HG03558 (cell line): ENCODE data around the gene KIF3B.

Experiments used
- ATAC-seq: cut with Tn5 transposase; IDR thresholded peaks from one replicate; pipeline ENCODE4 v1.9.1; 2021; ENCODE audit warnings: moderate number of reproducible peaks; ENCODE audit not compliant: unreplicated experiment; ENCODE audit errors: extremely low read depth

Gene KIF3B

DNA sequence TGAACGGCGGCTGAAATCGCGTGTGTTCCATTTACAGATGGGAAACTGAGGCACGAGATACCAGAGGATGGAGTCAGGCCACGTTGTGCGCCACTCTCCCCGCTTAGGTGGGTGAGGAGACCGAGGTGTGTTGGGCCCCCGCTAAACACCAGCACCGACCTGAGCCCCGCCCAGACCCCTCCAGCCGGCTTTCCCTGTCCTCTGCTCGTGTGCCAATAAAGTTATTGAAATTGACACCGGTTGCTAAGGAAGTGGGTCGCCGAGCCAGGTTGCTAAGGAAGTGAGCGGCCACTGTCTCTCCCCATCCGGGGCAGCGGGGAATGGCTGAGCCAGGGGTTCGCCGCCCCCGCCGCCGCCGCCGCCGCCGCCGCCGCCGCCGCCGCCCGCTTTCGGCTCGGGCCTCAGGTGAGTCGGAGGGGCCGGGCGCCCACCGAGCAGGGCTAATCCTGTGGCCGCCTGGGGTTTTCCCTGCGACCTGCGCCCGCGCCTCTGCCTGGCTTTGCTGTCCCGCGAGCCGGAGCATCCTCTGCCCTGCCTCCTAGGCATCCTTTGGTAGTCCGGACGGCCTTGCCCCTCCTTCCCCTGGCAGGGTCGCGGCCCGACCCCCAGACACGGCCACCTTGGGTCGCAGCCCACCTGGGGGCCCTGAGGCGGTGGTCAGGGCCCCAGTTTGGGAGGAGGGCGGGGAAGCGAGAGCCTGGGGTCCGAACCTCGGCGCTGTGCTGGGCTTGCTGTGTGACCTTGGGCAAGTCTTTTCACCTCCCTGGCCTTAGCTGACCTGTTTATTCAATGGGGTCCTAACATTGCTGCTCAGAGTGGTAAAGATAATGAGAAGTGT is at the start of gene KIF3B:
Gene KIF3B (plus strand): TSS at position 291 of the 838 bp plus-strand sequence. CDS start 32,127 bp downstream, outside the sequence.
- ATAC-seq: no peak

DNA sequence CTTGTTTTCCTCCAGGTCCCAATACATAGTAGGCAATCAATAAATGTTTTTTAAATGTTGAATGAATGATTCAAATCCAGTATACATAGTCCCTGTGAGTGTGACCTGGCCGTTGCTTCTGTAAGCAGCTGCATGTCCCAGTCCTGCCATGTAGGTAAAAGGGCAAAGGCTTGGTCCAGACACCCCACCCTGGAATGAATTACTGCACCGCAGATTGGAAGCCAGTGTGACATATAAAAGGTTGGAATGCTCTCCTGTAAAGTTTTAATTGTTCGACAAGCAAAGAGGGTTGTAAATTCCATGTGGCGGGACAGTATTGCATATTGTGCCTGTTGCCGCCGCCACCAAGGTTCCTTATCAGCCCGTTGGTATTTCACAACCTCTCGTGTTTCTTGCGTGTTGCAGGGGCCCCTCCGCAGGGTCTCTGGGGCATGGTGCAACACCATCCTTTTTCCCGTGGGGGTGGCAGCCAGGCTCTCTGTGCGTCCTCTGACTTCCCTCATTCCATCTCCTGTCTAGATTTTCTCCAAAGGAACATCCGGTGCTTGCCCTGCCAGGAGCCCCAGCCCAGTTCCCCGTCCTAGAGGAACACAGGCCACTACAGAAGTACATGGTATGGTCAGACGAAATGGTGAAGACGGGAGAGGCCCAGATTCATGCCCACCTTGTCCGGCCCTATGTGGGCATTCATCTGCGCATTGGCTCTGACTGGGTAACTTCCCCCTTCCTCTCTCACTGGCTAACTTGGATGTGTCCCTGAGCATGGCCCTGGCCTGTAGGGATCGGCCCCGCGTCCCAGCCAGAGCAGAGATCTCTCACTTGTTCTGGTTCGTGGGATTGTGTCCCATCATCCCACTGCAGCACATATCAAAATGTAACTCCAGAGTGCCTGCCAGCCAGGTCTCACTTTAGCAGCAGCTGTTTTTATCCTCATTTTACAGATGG is 49.4 kb upstream of the KIF3B start:
- ATAC-seq: no peak

DNA sequence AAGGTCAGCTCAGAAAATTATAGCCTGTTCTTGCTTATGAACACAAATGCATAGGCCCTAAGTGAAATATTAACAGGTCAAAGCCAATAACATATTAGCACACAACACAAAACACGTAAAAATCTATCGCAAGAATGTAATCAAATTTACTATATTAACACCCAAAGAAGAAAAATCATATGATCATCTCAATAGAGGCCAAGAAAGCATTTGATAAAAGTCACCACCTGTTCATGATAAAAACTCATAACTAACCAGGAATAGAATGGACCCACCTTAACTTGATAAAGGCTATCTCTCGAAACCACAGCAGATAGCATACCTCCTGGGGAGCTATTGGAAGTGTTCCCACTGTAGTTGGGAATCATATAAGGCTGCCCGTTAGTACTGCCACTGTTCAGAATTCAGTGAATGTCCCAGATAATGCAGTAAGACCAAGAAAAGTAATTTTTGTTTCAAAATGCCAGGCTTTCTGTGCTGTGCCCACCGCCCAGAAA is 48.2 kb upstream of the KIF3B start:
- ATAC-seq: no peak

DNA sequence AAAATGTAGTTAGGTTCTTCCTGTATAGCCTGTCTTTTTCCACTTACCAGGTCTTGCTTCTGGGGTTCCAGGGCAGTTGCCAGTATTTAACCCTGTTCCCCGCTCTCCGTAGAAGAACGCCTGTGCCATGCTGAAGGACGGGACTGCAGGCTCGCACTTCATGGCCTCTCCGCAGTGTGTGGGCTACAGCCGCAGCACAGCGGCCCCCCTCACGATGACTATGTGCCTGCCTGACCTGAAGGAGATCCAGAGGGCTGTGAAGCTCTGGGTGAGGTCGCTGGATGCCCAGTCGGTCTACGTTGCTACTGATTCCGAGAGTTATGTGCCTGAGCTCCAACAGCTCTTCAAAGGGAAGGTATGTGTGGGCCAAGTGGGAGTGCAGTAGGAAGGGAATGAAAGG is 46.7 kb upstream of the KIF3B start:
- ATAC-seq: no peak

DNA sequence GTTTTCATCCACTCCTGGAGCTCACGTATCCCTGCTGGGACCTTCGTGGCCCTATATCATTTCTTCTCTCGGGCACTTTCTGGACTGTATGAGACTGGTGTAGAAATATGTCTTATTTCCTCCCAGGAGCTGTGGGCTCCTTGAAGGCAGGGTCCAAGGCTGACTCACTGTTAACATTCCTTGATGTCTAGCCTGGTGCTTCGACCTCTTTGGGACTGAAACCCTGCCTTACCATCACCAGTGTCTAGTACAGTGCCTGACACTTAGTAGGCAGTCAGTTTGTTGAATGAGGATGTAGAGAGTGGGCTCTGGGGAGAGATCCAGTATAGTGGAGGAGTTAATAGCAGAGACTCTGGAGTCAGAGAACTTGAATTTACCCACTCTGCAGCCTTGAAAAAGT is 46.2 kb upstream of the KIF3B start:
- no peak for ATAC-seq

DNA sequence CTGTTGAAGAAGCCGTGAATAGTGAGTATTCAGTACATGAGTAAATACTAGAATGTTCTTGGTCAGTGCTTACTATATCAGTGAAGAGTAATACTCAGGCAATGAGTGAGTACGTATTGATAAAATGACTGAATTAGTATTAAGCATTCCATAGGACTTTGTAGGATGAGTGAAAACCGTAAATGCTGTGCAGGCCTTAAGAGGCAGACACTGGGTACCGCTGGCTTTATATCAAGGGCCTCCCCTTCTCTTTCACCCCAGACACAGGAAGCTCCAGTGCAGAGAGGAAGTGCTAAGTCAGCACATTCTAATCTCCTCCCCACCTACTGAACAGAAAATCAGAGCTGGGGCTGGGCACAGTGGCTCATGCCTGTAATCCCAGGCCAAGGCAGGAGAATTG is 45.6 kb upstream of the KIF3B start:
- no peak for ATAC-seq

DNA sequence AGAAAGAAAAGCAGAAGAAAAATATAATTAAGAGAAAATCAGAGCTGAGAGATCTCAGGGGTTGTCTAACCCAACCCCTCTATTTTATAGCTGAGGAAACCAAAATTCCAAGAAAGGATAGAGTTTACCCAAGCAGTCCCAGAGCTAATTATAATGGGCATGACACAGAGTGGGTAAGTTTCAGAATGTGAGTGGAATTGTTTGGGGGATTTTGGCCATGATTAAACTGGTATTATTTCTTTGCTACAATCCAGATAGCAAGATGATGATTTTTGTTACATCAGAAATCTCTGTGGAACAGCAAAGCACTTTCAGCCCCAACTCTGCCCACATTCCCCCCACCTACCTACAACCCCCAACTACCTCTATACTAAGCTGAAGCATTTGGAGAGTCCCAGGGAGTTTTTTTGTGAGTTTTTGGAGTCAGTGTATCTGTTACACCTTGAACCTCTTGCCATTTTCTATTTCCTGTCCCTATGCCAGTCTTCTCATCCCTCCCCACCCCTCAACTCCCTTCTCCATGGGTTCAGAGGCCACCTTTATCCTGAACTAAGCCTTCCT is 45.0 kb upstream of the KIF3B start:
- ATAC-seq: no peak

DNA sequence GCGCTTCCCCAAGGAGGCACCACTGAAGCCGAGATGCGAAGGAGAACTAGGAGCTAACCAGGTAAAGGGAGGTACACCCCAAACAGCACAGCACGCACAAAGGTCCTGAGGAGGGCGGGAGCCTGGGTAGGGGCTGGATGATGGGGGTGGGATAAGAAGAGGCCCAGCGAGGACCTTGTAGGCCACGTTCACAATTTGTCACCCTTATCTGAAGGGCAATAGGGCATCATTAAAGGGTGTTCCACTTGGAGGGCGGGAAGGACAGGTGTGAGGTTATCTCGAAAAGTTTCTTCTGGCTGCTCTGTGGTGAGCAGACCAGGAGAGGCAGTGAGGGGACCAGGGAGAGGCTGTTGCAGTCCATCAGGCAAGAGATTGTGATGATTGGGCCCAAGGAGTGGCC is 44.2 kb upstream of the KIF3B start:
- ATAC-seq: no peak

DNA sequence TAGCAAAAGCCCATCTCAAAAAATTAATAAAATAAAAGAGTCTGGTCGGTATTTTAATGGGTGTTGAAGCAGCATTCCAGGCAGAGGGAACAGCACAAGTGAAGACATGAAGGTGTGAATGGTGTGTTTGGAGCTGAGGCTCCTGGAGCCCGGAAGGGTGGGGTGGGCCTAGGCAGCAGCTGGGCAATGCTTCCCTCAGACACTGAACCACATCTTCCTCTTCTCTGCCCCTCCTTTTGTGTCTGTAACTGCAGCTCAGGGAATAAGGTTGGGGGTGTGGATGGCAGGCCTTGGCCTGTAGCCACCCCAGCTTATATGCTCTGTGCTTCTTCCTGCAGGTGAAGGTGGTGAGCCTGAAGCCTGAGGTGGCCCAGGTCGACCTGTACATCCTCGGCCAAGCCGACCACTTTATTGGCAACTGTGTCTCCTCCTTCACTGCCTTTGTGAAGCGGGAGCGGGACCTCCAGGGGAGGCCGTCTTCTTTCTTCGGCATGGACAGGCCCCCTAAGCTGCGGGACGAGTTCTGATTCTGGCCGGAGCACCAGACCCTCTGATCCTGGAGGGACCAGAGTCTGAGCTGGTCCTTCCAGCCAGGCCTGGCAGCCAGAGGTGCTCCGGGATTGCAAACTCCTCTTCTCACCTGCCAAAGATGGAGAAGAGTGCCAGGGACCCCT is 43.2 kb upstream of the KIF3B start:
- no peak for ATAC-seq

DNA sequence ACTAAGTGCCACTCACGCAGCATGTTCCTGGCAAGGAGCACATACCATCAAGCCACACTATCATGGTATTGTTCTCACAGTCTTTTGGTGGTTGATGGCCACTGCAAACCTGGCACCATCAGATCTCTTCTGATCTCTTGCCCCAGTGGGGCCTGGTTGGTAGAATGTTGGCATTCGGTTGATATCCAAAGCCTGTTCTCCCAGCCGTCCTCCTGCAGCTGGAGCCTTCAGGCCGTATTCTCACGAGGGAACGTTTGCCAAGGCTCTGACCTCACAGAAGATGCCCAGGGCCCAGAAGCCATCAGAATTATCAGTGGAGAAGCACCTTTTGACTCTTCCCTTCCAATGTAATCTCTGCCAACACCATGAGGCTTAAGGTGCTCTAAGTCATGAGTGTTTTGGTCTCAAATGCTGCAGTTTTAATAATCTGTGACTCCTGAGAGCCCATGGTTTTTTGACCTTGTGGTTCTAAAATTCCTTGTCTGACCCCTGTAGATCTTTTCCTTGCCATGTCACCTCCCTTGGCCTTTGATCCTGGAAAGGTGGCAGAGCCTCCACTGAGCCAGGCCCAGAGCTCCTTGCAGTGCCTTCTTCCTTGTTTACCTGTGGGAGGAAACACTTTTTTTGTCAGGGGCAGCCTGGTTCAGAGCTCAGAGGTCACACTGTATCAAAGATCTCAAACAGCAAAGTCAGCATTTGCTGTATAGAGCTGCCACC is 42.0 kb upstream of the KIF3B start:
- no peak for ATAC-seq

DNA sequence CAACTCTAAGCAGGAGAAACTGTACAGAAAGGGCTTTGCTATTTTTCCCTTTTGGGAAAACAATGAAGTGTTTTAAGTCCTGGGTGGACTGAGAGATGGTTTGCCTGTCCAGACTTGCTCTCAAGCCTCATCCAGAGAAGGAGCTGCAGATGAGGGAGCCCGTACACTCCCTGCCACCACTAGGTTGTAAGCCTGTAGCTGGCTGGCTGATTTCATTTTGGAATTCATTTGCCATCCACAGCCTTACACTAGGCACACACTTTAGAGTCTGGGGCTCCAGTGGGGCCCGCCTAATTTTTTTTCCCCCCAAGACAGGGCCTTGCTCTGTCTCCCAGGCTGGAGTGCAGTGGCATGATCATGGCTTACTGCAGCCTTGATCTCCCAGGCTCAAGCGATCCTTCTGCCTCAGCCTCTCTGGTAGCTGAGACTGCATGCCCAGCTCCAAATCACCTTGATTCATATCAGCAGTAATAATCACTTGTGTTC is 41.4 kb upstream of the KIF3B start:
- no peak for ATAC-seq

DNA sequence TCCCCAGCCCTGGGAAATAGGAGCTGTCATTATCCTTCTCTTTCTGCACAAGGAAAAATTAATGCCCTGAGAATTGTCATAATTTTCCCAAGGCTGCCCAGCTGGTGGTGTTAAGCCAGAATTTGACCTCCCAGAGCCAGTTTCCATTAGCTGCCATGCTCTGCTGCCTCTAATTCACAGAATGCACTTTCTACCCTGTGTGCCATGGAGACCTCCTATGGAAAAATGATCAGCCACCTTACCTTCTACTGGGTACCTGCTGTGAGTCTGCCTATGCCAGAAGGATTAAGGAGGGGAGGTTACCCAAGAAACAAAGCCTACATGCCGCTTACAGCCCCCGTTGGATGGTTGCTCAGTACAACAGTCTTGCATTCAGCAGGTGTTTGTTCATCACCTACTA is 40.6 kb upstream of the KIF3B start:
- ATAC-seq: no peak

DNA sequence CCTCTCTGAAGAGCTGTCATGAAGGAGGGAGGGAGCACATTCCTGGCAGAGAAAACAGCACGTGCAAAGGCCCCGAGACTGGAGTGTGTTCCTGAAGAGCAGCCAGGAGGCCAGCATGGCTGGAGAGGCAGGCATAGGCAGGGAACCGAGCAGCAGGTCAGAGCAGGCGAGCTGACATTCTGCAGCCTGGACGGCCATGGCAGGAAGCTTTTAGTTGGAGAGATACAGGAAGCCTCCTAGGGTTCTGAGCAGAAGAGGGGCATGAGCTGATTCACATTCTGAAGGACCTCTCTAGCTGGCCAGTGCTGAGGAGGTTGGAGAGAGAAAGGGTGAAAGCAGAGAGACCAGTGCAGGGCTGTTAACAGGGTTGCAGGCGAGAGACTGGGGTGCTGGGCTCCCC is 40.0 kb upstream of the KIF3B start:
- no peak for ATAC-seq

DNA sequence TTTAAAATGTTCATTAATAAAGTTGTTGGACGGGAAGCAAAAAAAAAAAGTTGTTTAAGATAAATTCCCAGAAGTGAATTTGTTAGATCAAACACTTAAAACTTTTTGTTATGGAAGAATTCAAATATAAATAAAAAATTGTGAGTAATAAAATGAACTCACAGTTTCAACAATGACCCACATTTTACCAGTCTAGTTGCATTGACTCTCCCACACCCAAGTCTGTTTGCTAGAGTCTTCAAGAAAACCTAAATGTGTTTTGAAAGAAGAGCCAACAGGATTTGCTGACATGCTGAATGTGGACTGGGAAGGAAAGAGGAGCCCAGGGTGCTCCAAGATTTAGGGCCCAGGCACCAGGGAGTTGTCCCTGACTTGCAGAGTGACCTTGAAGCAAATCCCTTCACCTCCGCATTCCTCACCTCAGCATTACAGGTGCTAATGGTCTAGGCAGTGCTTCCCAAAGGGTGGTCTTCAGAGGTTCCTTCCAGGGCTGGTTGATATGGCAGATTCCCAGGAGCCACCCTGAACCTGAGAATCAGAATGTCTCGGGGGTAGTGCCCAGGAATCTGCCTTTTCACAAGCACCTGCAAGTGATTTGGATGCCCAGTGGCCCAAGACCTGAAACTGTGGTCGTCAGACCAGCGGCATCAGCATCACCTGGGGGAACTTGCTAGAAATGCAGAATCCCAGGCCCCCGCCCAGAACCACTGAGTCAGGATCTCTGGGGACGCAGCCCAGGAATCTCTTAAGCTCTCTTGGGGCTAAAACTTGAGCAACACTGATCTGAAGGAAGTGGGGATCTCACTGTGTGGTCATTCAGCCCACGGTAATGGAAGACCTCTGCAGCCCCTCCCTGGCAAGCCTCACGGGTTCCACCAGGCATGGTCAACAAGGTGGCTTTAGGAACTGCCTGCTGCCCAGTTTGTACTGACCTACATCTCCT is 38.7 kb upstream of the KIF3B start:
- ATAC-seq: no peak

DNA sequence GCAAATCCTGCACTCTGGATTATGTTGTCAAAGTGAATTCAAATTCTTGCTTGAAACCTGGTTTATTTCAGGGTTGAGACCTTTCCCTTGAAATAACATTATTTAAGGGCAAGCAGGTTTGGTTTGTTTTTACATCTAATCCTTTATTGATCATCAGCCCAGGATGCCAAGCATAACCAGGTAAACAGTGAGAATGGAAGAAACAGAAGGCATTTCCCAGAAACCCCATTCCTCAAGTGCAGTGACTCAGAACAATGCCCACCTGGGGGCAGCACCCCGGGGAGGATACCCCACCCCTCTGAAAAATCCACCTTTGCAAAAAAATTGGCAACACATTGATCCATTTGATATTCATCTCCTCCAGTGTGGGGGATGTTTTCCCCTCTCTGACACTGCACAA is 37.2 kb upstream of the KIF3B start:
- no peak for ATAC-seq

DNA sequence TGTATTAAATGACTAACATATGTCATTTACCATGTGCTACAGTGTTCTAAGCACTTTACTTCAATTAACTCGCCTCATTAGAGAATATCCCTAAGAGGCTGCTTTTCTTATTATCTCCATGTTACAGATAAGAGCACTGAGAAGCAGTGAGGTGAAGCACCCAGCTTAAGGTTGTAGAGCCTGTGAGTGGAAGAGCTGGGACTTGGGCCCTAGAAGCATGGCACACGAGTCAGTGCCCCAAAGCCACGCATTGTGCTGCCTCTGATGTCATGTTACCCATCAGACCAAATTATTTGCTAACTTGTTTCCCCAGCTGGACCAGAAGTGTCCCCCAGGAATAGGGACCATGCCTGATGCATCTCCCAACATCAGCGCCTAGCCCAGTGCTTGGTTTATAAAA is 35.6 kb upstream of the KIF3B start:
- ATAC-seq: no peak

DNA sequence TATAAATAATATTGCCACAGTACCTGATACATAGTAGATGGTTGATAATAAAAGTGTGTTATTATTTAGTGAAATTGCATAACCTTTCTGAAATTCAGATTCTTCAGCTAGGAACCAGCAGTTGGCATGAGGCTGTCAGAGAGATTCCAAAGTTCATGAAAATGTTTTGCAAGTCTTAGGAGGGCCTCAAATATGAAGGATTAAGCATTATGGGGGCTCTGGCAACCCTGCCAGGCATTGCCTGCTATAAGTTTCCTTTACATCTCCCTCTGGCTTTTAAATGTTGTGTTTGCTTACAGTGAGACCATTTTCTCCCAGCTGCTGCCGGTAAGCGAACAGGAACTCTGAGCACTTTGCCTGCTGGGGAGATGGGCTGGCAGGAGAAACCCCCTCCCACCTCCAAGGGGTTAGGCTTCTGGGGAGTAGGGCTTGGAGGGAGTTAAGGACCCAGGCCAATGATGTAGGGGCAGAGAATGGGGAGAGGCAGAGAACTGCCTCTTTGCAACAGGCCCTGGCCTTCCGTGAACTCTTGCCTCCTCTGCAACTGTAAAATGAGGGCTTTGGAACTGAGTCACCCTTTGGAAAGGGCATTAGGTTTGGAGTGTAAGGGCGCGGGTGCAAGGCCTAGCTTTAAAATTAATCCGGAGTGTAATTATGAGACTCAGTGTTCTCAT is 33.2 kb upstream of the KIF3B start:
- no peak for ATAC-seq

DNA sequence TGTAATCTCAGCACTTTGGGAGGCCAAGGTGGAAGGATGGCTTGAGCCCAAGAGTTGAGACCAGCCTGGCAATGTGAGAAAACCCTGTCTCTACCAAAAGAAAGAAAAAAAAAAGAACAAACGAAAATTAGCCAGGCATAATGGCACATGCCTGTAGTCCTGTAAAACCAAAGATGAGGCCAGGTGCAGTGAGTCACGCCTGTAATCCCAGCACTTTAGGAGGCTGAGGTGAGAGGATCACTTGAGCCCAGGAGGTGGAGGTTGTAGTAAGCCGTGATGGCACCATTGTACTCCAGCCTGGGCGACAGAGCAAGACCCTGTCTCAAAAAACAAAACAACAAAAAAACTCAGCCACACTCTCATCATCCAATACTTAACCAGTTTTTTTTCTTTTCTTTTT is 32.5 kb upstream of the KIF3B start:
- no peak for ATAC-seq
